Measurements from ENCODE around the gene FGD4. TPM values are rescaled to one million over a fixed set of nuclear protein-coding genes. Genes with fewer than 3 reads are reported as not detected.

Gene FGD4
- total RNA-seq, 3 donors from 2014 or later: 50.5 to 57.8 (median 56.3) TPM

GRCh38 chr12:32688786-32689185 lies 289.4 kb downstream of the FGD4 start:
- H3K27ac ChIP-seq: no peak overlapping the region
- no peak overlapping the region for H3K4me3 ChIP-seq
- H3K9me3 ChIP-seq: no peaks in the 10 kb centered on the region
- intact Hi-C loops (cut with DNase I; ENCODE audit: low total_unique reads): no loop called here
- TF ChIP-seq POLR2AphosphoS5 (IDR thresholded peaks at IDR 0.05): no peak
- TF ChIP-seq POLR2A (IDR thresholded peaks at IDR 0.05): no peak
- TF ChIP-seq, protein P1, sequence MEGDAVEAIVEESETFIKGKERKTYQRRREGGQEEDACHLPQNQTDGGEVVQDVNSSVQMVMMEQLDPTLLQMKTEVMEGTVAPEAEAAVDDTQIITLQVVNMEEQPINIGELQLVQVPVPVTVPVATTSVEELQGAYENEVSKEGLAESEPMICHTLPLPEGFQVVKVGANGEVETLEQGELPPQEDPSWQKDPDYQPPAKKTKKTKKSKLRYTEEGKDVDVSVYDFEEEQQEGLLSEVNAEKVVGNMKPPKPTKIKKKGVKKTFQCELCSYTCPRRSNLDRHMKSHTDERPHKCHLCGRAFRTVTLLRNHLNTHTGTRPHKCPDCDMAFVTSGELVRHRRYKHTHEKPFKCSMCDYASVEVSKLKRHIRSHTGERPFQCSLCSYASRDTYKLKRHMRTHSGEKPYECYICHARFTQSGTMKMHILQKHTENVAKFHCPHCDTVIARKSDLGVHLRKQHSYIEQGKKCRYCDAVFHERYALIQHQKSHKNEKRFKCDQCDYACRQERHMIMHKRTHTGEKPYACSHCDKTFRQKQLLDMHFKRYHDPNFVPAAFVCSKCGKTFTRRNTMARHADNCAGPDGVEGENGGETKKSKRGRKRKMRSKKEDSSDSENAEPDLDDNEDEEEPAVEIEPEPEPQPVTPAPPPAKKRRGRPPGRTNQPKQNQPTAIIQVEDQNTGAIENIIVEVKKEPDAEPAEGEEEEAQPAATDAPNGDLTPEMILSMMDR (IDR thresholded peaks at IDR 0.05): no peak
- no peak for DNase-seq (ENCODE audit: low spot score in 2 of 2)
- no peaks in the 10 kb centered on the region for H3K27me3 ChIP-seq
- H3K36me3 ChIP-seq: no peaks in the 10 kb centered on the region
- no peaks in the 10 kb centered on the region for H3K4me1 ChIP-seq

- intact Hi-C loops (cut with DNase I; ENCODE audit: low total_unique reads): no loop called here
- Histone ChIP-seq H3K27ac (no peak overlapping the region), H3K9me3 (peaks cover 0 to 3% of the 10 kb centered on the region in 2 donors), H3K4me3 (no peak overlapping the region), H3K27me3 (no peaks in the 10 kb centered on the region), H3K36me3 (no peaks in the 10 kb centered on the region), H3K4me1 (no peaks in the 10 kb centered on the region)
- no peak for DNase-seq (ENCODE audit: low spot score in 2 of 2)
- TF ChIP-seq POLR2AphosphoS5 (IDR thresholded peaks at IDR 0.05) (no peak), POLR2A (IDR thresholded peaks at IDR 0.05) (no peak)
- TF ChIP-seq, protein P1 (IDR thresholded peaks at IDR 0.05): no peak
Measured at GRCh38 chr12:32690927-32691326, 291.6 kb downstream of the FGD4 start.

DNA sequence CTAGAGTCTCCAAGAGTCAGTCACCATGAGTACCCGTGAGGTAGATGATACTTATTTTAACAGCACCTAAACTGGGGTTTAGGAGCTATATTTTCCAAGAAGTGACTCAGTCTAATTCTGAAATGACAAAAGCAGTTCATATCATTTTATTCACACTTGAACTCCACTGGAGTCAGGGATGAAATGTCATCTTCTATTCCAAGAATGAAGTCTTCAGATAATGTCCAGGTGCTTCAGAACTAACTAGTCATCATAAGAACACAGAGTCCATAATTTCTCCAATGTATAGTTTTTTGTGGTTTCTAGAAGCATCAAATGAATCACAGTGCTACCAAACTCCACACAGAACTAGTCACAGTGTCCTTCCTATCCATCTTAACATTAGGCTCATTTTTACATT lies 293.0 kb downstream of the FGD4 start:
- DNase-seq (ENCODE audit: low spot score in 2 of 2): no peak
- Histone ChIP-seq H3K4me1 (no peaks in the 10 kb centered on the region), H3K27ac (no peak overlapping the region), H3K4me3 (no peak overlapping the region), H3K9me3 (peaks cover 0 to 3% of the 10 kb centered on the region in 2 donors), H3K36me3 (no peaks in the 10 kb centered on the region), H3K27me3 (no peaks in the 10 kb centered on the region)
- TF ChIP-seq, protein P1 (IDR thresholded peaks at IDR 0.05): no peak
- intact Hi-C loops (cut with DNase I; ENCODE audit: low total_unique reads): no loop called here

DNA sequence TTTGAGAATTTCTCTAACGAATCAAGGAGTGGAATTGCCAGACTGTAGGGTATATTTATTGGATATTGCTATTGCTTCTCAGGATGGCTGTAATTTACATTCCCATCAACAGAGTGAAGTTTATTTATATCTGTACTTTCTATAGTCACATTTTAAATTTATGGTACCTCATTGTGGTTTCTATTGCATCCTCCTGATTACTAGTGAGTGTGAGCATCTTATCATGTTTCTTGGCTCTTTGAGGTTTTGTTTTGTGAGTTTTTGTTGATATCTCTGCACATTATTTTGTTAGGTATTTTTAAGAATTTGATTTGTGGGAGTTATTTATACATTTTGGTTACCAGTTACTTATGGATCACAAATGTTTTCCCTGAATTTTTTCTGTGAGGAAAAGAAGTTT lies 293.7 kb downstream of the FGD4 start:
- no peaks in the 10 kb centered on the region for H3K36me3 ChIP-seq
- no peaks in the 10 kb centered on the region for H3K27me3 ChIP-seq
- no peak for TF ChIP-seq POLR2AphosphoS5 (IDR thresholded peaks at IDR 0.05)
- no peak for TF ChIP-seq POLR2A (IDR thresholded peaks at IDR 0.05)
- TF ChIP-seq, protein P1 (IDR thresholded peaks at IDR 0.05): no peak
- H3K9me3 ChIP-seq: peaks cover 0 to 3% of the 10 kb centered on the region in 2 donors
- intact Hi-C loops (cut with DNase I; ENCODE audit: low total_unique reads): no loop called here
- no peak overlapping the region for H3K27ac ChIP-seq
- H3K4me1 ChIP-seq: no peaks in the 10 kb centered on the region
- DNase-seq (ENCODE audit: low spot score in 2 of 2): no peak
- no peak overlapping the region for H3K4me3 ChIP-seq
